Measurements from ENCODE around the gene SFXN2.
"Not testable (repeated sequence)": the region's sequence is repeated elsewhere in the genome, so short reads cannot be mapped to it uniquely, and the experiment has no call there.

The SFXN2 gene

GRCh38 chr10:102714621-102715455 is at the start of gene SFXN2:
SFXN2 (plus strand) TSS chr10:102714636; CDS start chr10:102726637, 12,001 bp downstream.
- DNase-seq: no peak

GRCh38 chr10:102665904-102666509 is 48.4 kb upstream of the SFXN2 start:
- no peak for DNase-seq

- DNase-seq: not testable (repeated sequence)
Measured at GRCh38 chr10:102667411-102667810, 47.0 kb upstream of the SFXN2 start.

GRCh38 chr10:102668326-102669107 is 45.9 kb upstream of the SFXN2 start:
- DNase-seq: no peak

GRCh38 chr10:102669206-102670064 is 45.0 kb upstream of the SFXN2 start:
- peak in 2 of 3 donors; percentile 40 to 50 for DNase-seq

GRCh38 chr10:102670065-102670670 is 44.3 kb upstream of the SFXN2 start:
- peak in 2 of 3 donors; percentile 48 to 58 for DNase-seq

- no peak for DNase-seq
Measured at GRCh38 chr10:102670871-102671434, 43.5 kb upstream of the SFXN2 start.

- no peak for DNase-seq
Measured at GRCh38 chr10:102673236-102673818, 41.1 kb upstream of the SFXN2 start.

- DNase-seq: peak; percentile 90 to 95 (median 93)
Measured at GRCh38 chr10:102673819-102674511, 40.5 kb upstream of the SFXN2 start.

- DNase-seq: peak in 1 of 3 donors; percentile 36
Measured at GRCh38 chr10:102674566-102674965, 39.9 kb upstream of the SFXN2 start.

GRCh38 chr10:102675011-102675665 is 39.3 kb upstream of the SFXN2 start:
- DNase-seq: peak in 1 of 3 donors; percentile 45

GRCh38 chr10:102675666-102676533 is 38.5 kb upstream of the SFXN2 start:
- DNase-seq: peak; percentile 85 to 94 (median 86)

GRCh38 chr10:102676534-102677315 is 37.7 kb upstream of the SFXN2 start:
- DNase-seq: no peak

GRCh38 chr10:102677331-102678067 is 36.9 kb upstream of the SFXN2 start:
- DNase-seq: no peak

- no peak for DNase-seq
Measured at GRCh38 chr10:102678068-102678400, 36.4 kb upstream of the SFXN2 start.

GRCh38 chr10:102678842-102679289 is 35.6 kb upstream of the SFXN2 start:
- DNase-seq: peak; percentile 76 to 86 (median 76)

GRCh38 chr10:102679596-102679995 is 34.8 kb upstream of the SFXN2 start:
- DNase-seq: peak in 1 of 3 donors; percentile 11
